ENCODE measurements around the gene CCL23. TPM values are rescaled to one million over a fixed set of nuclear protein-coding genes. Genes with fewer than 3 reads are reported as not detected.

The CCL23 gene
- total and polyA plus RNA-seq, 4 donors = 1.9 to 24.4 (median 6.3) TPM

DNA sequence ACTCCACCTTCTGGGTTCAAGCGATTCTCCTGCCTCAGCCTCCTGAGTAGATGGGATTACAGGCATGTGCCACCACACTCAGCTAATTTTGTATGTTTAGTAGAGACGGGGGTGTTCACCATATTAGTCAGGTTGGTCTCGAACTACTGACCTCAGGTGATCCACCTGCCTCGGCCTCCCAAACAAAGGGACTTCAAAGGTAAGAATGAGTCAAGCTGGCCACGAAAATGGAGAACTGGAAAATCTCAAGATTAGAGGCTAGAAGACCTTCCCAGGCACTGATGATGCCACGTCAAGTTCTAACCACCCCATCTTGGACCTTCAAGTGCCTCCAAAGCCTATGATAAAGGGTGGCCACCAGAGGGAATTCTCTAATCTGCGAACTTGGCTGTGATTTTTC, 15.1 kb downstream of the CCL23 start:
- TF ChIP-seq HNF4G (IDR thresholded peaks at IDR 0.05) (no peak), NR2F2 (IDR thresholded peaks at IDR 0.05) (no peak), YY1 (IDR thresholded peaks at IDR 0.05) (no peak), JUND (IDR thresholded peaks at IDR 0.05) (no peak), TAF1 (conservative IDR thresholded peaks at IDR 0.05) (no peak)
- TF ChIP-seq, protein P1, sequence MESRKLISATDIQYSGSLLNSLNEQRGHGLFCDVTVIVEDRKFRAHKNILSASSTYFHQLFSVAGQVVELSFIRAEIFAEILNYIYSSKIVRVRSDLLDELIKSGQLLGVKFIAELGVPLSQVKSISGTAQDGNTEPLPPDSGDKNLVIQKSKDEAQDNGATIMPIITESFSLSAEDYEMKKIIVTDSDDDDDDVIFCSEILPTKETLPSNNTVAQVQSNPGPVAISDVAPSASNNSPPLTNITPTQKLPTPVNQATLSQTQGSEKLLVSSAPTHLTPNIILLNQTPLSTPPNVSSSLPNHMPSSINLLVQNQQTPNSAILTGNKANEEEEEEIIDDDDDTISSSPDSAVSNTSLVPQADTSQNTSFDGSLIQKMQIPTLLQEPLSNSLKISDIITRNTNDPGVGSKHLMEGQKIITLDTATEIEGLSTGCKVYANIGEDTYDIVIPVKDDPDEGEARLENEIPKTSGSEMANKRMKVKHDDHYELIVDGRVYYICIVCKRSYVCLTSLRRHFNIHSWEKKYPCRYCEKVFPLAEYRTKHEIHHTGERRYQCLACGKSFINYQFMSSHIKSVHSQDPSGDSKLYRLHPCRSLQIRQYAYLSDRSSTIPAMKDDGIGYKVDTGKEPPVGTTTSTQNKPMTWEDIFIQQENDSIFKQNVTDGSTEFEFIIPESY (IDR thresholded peaks at IDR 0.05) = no peak
- TF ChIP-seq, protein P2, sequence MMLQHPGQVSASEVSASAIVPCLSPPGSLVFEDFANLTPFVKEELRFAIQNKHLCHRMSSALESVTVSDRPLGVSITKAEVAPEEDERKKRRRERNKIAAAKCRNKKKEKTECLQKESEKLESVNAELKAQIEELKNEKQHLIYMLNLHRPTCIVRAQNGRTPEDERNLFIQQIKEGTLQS (IDR thresholded peaks at IDR 0.05) = no peak
- TF ChIP-seq, protein P3, sequence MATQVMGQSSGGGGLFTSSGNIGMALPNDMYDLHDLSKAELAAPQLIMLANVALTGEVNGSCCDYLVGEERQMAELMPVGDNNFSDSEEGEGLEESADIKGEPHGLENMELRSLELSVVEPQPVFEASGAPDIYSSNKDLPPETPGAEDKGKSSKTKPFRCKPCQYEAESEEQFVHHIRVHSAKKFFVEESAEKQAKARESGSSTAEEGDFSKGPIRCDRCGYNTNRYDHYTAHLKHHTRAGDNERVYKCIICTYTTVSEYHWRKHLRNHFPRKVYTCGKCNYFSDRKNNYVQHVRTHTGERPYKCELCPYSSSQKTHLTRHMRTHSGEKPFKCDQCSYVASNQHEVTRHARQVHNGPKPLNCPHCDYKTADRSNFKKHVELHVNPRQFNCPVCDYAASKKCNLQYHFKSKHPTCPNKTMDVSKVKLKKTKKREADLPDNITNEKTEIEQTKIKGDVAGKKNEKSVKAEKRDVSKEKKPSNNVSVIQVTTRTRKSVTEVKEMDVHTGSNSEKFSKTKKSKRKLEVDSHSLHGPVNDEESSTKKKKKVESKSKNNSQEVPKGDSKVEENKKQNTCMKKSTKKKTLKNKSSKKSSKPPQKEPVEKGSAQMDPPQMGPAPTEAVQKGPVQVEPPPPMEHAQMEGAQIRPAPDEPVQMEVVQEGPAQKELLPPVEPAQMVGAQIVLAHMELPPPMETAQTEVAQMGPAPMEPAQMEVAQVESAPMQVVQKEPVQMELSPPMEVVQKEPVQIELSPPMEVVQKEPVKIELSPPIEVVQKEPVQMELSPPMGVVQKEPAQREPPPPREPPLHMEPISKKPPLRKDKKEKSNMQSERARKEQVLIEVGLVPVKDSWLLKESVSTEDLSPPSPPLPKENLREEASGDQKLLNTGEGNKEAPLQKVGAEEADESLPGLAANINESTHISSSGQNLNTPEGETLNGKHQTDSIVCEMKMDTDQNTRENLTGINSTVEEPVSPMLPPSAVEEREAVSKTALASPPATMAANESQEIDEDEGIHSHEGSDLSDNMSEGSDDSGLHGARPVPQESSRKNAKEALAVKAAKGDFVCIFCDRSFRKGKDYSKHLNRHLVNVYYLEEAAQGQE (IDR thresholded peaks at IDR 0.05) = no peak
- TF ChIP-seq, protein P4, sequence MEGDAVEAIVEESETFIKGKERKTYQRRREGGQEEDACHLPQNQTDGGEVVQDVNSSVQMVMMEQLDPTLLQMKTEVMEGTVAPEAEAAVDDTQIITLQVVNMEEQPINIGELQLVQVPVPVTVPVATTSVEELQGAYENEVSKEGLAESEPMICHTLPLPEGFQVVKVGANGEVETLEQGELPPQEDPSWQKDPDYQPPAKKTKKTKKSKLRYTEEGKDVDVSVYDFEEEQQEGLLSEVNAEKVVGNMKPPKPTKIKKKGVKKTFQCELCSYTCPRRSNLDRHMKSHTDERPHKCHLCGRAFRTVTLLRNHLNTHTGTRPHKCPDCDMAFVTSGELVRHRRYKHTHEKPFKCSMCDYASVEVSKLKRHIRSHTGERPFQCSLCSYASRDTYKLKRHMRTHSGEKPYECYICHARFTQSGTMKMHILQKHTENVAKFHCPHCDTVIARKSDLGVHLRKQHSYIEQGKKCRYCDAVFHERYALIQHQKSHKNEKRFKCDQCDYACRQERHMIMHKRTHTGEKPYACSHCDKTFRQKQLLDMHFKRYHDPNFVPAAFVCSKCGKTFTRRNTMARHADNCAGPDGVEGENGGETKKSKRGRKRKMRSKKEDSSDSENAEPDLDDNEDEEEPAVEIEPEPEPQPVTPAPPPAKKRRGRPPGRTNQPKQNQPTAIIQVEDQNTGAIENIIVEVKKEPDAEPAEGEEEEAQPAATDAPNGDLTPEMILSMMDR (IDR thresholded peaks at IDR 0.05; ENCODE audit: low read depth, low read length, missing input control) = no peak
- Histone ChIP-seq H3K4me1 (ENCODE audit: control insufficient read depth in 4 of 4, insufficient read depth in 4 of 4, low read length in 3 of 4) (peaks cover 7 to 57% (median 37%) of the 10 kb centered on the region in 4 donors), H3K9ac (ENCODE audit: low read depth in 1 of 2, low read length in 2 of 2) (no peak overlapping the region), H3K4me3 (ENCODE audit: low read depth in 1 of 3, low read length in 3 of 3) (no peak overlapping the region), H3K27ac (ENCODE audit: low read depth in 1 of 2, low read length in 2 of 2) (peak overlapping the region in 1 of 2 donors; percentile 83), H3K27me3 (ENCODE audit: control insufficient read depth in 4 of 4, insufficient read depth in 4 of 4, low read length in 3 of 4) (no peaks in the 10 kb centered on the region), H3K36me3 (ENCODE audit: control insufficient read depth in 4 of 4, insufficient read depth in 3 of 4, low read depth in 1 of 4, low read length in 3 of 4) (peaks cover 0 to 7% (median 1%) of the 10 kb centered on the region in 4 donors), H3K9me3 (ENCODE audit: control insufficient read depth in 4 of 4, low read length in 3 of 4) (no peaks in the 10 kb centered on the region)
- 89% methylated on average over 7 of the region's 7 CpGs for WGBS
- DNase-seq (ENCODE audit: low spot score) = peak; percentile 12

DNA sequence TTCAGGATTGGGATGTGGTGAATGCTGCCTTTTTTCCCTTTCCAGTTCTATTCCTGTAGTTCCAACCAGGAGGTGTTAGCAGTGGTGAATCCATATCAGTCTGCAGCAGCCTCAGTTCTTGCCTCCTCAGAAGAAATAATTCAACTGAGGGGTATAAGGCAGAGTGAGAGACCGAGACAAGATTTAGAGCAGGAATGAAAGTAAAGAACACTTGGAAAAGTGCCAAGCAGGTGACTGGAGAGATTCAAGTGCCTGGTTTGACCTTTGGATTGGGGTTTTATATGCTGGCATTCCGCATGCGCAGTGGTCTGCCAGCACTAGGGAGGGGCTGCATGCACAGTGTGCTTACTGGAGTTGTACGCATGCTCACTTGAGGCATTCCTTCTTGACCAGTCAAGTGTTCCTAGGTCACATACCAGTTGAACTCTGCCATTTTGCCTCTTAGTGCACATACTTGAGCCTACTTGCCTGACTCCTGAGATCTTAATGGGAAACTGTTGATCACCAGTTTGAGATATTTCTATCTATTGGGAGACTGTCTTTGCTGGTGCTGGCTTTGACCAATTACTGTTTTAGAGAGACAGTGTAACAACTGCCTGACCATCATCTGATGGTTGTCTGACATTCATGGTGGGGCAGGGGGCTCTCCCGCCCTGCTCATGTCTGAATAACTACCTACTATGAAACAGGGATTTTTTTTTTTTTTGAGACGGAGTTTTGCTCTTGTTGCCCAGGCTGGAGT, 15.7 kb downstream of the CCL23 start:
- Histone ChIP-seq H3K36me3 (ENCODE audit: control insufficient read depth in 4 of 4, insufficient read depth in 3 of 4, low read depth in 1 of 4, low read length in 3 of 4) (peaks cover 0 to 7% (median 1%) of the 10 kb centered on the region in 4 donors), H3K9ac (ENCODE audit: low read depth in 1 of 2, low read length in 2 of 2) (peak overlapping the region; percentile 84 to 87), H3K9me3 (ENCODE audit: control insufficient read depth in 4 of 4, low read length in 3 of 4) (no peaks in the 10 kb centered on the region), H3K4me1 (ENCODE audit: control insufficient read depth in 4 of 4, insufficient read depth in 4 of 4, low read length in 3 of 4) (peaks cover 7 to 57% (median 37%) of the 10 kb centered on the region in 4 donors), H3K27me3 (ENCODE audit: control insufficient read depth in 4 of 4, insufficient read depth in 4 of 4, low read length in 3 of 4) (no peaks in the 10 kb centered on the region), H3K4me3 (ENCODE audit: low read depth in 1 of 3, low read length in 3 of 3) (peak overlapping the region; percentile 62 to 76 (median 68)), H3K27ac (ENCODE audit: low read depth in 1 of 2, low read length in 2 of 2) (peak overlapping the region; percentile 83 to 93)
- WGBS = 49% methylated on average over 6 of the region's 6 CpGs
- DNase-seq (ENCODE audit: low spot score) = peak; percentile 78
- TF ChIP-seq, protein P1 (IDR thresholded peaks at IDR 0.05) = peak; percentile 65
- TF ChIP-seq YY1 (IDR thresholded peaks at IDR 0.05) (peak; percentile 91), JUND (IDR thresholded peaks at IDR 0.05) (peak in 1 of 2 donors; percentile 60), EGR1 (IDR thresholded peaks at IDR 0.05; ENCODE audit: low read depth in 2 of 2) (no peak), HNF4G (IDR thresholded peaks at IDR 0.05) (peak; percentile 52), RXRA (IDR thresholded peaks at IDR 0.05) (peak; percentile 80 to 89), HNF4A (conservative IDR thresholded peaks at IDR 0.05) (peak; percentile 80 to 90), GABPA (IDR thresholded peaks at IDR 0.05 in 1 of 2, conservative IDR thresholded peaks at IDR 0.05 in 1 of 2) (no peak), RAD21 (IDR thresholded peaks at IDR 0.05) (peak in 1 of 2 donors; percentile 11), FOXA1 (IDR thresholded peaks at IDR 0.05) (no peak), SP1 (IDR thresholded peaks at IDR 0.05) (peak; percentile 63)
- TF ChIP-seq, protein P5, sequence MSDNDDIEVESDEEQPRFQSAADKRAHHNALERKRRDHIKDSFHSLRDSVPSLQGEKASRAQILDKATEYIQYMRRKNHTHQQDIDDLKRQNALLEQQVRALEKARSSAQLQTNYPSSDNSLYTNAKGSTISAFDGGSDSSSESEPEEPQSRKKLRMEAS (IDR thresholded peaks at IDR 0.05) = peak; percentile 78
- TF ChIP-seq, protein P3 (IDR thresholded peaks at IDR 0.05) = peak; percentile 47
